IMR-90 (cell line): ENCODE data around the gene ALCAM. TPM values are rescaled to one million over a fixed set of nuclear protein-coding genes. Genes with fewer than 3 reads are reported as not detected.

Experiments
- ATAC-seq: fragments of 200-7000 bp; cut with Tn5 transposase; 2 replicates; pipeline ENCODE4 v1.9.1; 2020; ENCODE audit warnings: low read depth, mild to moderate bottlenecking, moderate library complexity
- BruUV-seq: library from RNA; stranded (reverse); fragments of 400-500 nt; replicated peaks from 2 replicates; lab custom pipeline; 2021; lab: Mats Ljungman, UMichigan
- CTCF ChIA-PET: fragments of 300-600 bp; formaldehyde crosslinking; extraction: SDS; loops from one replicate; lab custom pipeline; 2021; ENCODE audit warnings: antibody characterized with exemption; lab: Yijun Ruan, JAX
- POLR2A ChIA-PET: fragments of 300-600 bp; sonication (Branson Sonifier 250); formaldehyde crosslinking; loops from one replicate; lab custom pipeline; 2022; ENCODE audit warnings: antibody characterized with exemption; ENCODE audit not compliant: unreplicated experiment; lab: Charles Lee
- DNase-seq: peaks from one replicate; pipeline ENCODE4 v3.0.0; 2013
- H2AFZ ChIP-seq: replicated peaks from 2 replicates; pipeline ENCODE3; 2013; ENCODE audit warnings: low read length, mild to moderate bottlenecking; ENCODE audit not compliant: poor library complexity
- H2AK5ac ChIP-seq: 2 replicates; pipeline ENCODE4 v1.6.1; 2013; ENCODE audit warnings: low read depth, low read length, inconsistent platforms
- H2AK9ac ChIP-seq: replicated peaks from 2 replicates; pipeline ENCODE3; 2013; ENCODE audit warnings: mild to moderate bottlenecking, low read depth, low read length, moderate library complexity; ENCODE audit not compliant: poor library complexity
- H2BK120ac ChIP-seq: 2 replicates; pipeline ENCODE4 v1.6.1; 2013; ENCODE audit warnings: low read depth, low read length, inconsistent platforms
- H2BK15ac ChIP-seq: 3 replicates; pipeline ENCODE4 v1.6.1; 2013; ENCODE audit warnings: low read depth, low read length, inconsistent platforms
- H2BK20ac ChIP-seq: 2 replicates; pipeline ENCODE4 v1.6.1; 2013; ENCODE audit warnings: low read depth, mild to moderate bottlenecking, inconsistent platforms, low read length, moderate library complexity
- H2BK5ac ChIP-seq: 2 replicates; pipeline ENCODE4 v1.6.1; 2013; ENCODE audit warnings: mild to moderate bottlenecking, low read depth, low read length, inconsistent platforms; ENCODE audit not compliant: poor library complexity, severe bottlenecking
- H3K14ac ChIP-seq: replicated peaks from 2 replicates; pipeline ENCODE4 v1.6.1; 2013; ENCODE audit warnings: low read depth, low read length, inconsistent platforms
- H3K18ac ChIP-seq: 2 replicates; pipeline ENCODE4 v1.6.1; 2013; ENCODE audit warnings: low read depth, low read length, control low read depth
- H3K23ac ChIP-seq: 2 replicates; pipeline ENCODE4 v1.6.1; 2013; ENCODE audit warnings: low read depth, low read length, inconsistent platforms
- H3K27ac ChIP-seq: 2 replicates; pipeline ENCODE4 v1.5.1; 2013; ENCODE audit warnings: mild to moderate bottlenecking, control low read depth, low read length; ENCODE audit not compliant: insufficient read depth
- H3K27me3 ChIP-seq: 2 replicates; pipeline ENCODE4 v1.6.1; 2013; ENCODE audit warnings: low read length; ENCODE audit not compliant: control insufficient read depth, insufficient read depth
- H3K36me3 ChIP-seq: 2 replicates; pipeline ENCODE4 v1.6.1; 2013; ENCODE audit warnings: low read length, mixed read lengths; ENCODE audit not compliant: control insufficient read depth, insufficient read depth
- H3K4ac ChIP-seq: 2 replicates; pipeline ENCODE4 v1.6.1; 2013; ENCODE audit warnings: low read depth, low read length, inconsistent platforms
- H3K4me1 ChIP-seq: 2 replicates; pipeline ENCODE4 v1.6.1; 2013; ENCODE audit warnings: low read length, mixed read lengths; ENCODE audit not compliant: control insufficient read depth, insufficient read depth
- H3K4me2 ChIP-seq: 2 replicates; pipeline ENCODE4 v1.6.1; 2013; ENCODE audit warnings: low read depth, mild to moderate bottlenecking, control low read depth, low read length, moderate library complexity
- H3K4me3 ChIP-seq: 2 replicates; pipeline ENCODE4 v1.5.1; 2013; ENCODE audit warnings: low read depth, mild to moderate bottlenecking, control low read depth, low read length, moderate library complexity; ENCODE audit not compliant: insufficient read depth
- H3K56ac ChIP-seq: 2 replicates; pipeline ENCODE4 v1.6.1; 2013; ENCODE audit warnings: low read length, inconsistent platforms; ENCODE audit not compliant: insufficient read depth; ENCODE audit errors: extremely low read depth
- H3K79me1 ChIP-seq, 2 experiments: 2 replicates each; pipeline ENCODE4 v1.6.1; 2013; ENCODE audit warnings: low read length in 2 of 2, inconsistent platforms in 1 of 2, low read depth in 1 of 2
- H3K9ac ChIP-seq: 2 replicates; pipeline ENCODE4 v1.6.1; 2013; ENCODE audit warnings: low read depth, low read length, control low read depth
- H3K9me1 ChIP-seq: 2 replicates; pipeline ENCODE4 v1.6.1; 2013; ENCODE audit warnings: low read length, inconsistent platforms; ENCODE audit not compliant: insufficient read depth
- H3K9me3 ChIP-seq: 2 replicates; pipeline ENCODE4 v1.6.1; 2013; ENCODE audit warnings: low read length; ENCODE audit not compliant: control insufficient read depth, insufficient read depth
- H4K20me1 ChIP-seq: 2 replicates; pipeline ENCODE4 v1.6.1; 2013; ENCODE audit warnings: low read length, inconsistent platforms; ENCODE audit not compliant: insufficient read depth
- H4K5ac ChIP-seq: 2 replicates; pipeline ENCODE4 v1.6.1; 2013; ENCODE audit warnings: mild to moderate bottlenecking, low read depth, low read length, control low read depth
- H4K8ac ChIP-seq, 2 experiments: 2 replicates each; pipeline ENCODE4 v1.6.1; 2013; ENCODE audit warnings: low read depth in 2 of 2, low read length in 2 of 2, control low read depth in 1 of 2, inconsistent platforms in 1 of 2
- H4K91ac ChIP-seq: 2 replicates; pipeline ENCODE4 v1.6.1; 2013; ENCODE audit warnings: low read depth, low read length, inconsistent platforms; ENCODE audit not compliant: insufficient read depth
- CEBPB ChIP-seq: IDR thresholded peaks from 2 replicates; pipeline ENCODE4 v1.6.1; 2012; ENCODE audit warnings: low read depth, low read length, improper control_type of control experiment
- CHD1 ChIP-seq: IDR thresholded peaks from 2 replicates; pipeline ENCODE4 v1.6.1; 2012; ENCODE audit warnings: low read depth, low read length, improper control_type of control experiment
- CTCF ChIP-seq: conservative IDR thresholded peaks from 2 replicates; pipeline ENCODE4 v1.5.1; 2012; ENCODE audit warnings: mild to moderate bottlenecking, low read depth, low read length, improper control_type of control experiment
- MAFK ChIP-seq: IDR thresholded peaks from 2 replicates; pipeline ENCODE4 v1.6.1; 2012; ENCODE audit warnings: low read depth, low read length, improper control_type of control experiment
- MAZ ChIP-seq: IDR thresholded peaks from 2 replicates; pipeline ENCODE4 v1.6.1; 2012; ENCODE audit warnings: low read depth, mild to moderate bottlenecking, low read length, improper control_type of control experiment, moderate library complexity, borderline replicate concordance
- MXI1 ChIP-seq: IDR thresholded peaks from 2 replicates; pipeline ENCODE4 v1.6.1; 2012; ENCODE audit warnings: low read depth, mild to moderate bottlenecking, low read length, moderate library complexity, borderline replicate concordance
- NFE2L2 ChIP-seq: fragments of 150-350 bp; IDR thresholded peaks from 2 replicates; pipeline ENCODE4 v1.6.1; 2016; ENCODE audit warnings: low read depth, mild to moderate bottlenecking, low read length
- WGBS, 2 experiments: methylation state at CpG; one replicate each; pipeline versions ENCODE4 v1.1.5 to v1.1.7; 2013; ENCODE audit warnings: missing lambda C conversion rate in 2 of 2; ENCODE audit not compliant: insufficient read length in 1 of 2; ENCODE audit errors: extremely low coverage in 2 of 2; 5-methylcytosine and 5-hydroxymethylcytosine counted together
- dilution Hi-C: fragments of 300-500 bp; cut with HindIII; formaldehyde crosslinking; loops from one replicate; pipeline ENCODE4 v1.14.3; 2018; ENCODE audit warnings: low sequenced_read_pairs; ENCODE audit not compliant: unreplicated experiment
- in situ Hi-C: fragments of 300-500 bp; cut with MboI; formaldehyde crosslinking; loops from 3 replicates; pipeline ENCODE4 v1.14.3; 2019; ENCODE audit warnings: low sequenced_read_pairs, inconsistent platforms, mixed read lengths
- intact Hi-C: fragments of 100-400 bp; cut with micrococcal nuclease; formaldehyde crosslinking; loops from 2 replicates; pipeline ENCODE4 v1.10.0; 2022
- polyA plus RNA-seq, 3 experiments: library from polyadenylated mRNA; depleted of rRNA; stranded (reverse); fragments of >200 nt; gene quantifications; 2 replicates each; pipeline ENCODE4 v1.2.3, GENCODE V29; 2012; ENCODE audit warnings: low replicate concordance in 1 of 3
- total RNA-seq: library from RNA; depleted of rRNA; stranded (reverse); fragments of >200 nt; gene quantifications from 2 replicates; pipeline ENCODE4 v1.2.3, GENCODE V29; 2012

Gene ALCAM
- total and polyA plus RNA-seq, 2 of the 4 experiments (the other 2 are of a cell fraction): 117 to 423 TPM

GRCh38 chr3:105619651-105620050 lies 252.9 kb downstream of the ALCAM start:
- Histone ChIP-seq H3K4me3 (no peak overlapping the region), H3K79me1 (no peaks in the 10 kb centered on the region), H3K36me3 (no peaks in the 10 kb centered on the region), H2BK5ac (no peak overlapping the region), H2AK5ac (no peak overlapping the region), H2AFZ (no peak overlapping the region), H3K4me1 (no peaks in the 10 kb centered on the region), H3K4ac (no peak overlapping the region), H3K18ac (no peak overlapping the region), H3K27me3 (no peaks in the 10 kb centered on the region), H3K9ac (no peak overlapping the region), H2BK120ac (no peak overlapping the region), H4K20me1 (no peaks in the 10 kb centered on the region), H3K56ac (no peak overlapping the region), H3K9me1 (no peaks in the 10 kb centered on the region), H3K27ac (no peak overlapping the region), H4K8ac (no peak overlapping the region), H3K23ac (no peak overlapping the region), H2BK15ac (no peak overlapping the region), H4K91ac (no peak overlapping the region), H4K5ac (no peak overlapping the region), H3K14ac (no peak overlapping the region), H2AK9ac (no peak overlapping the region), H3K4me2 (no peak overlapping the region), H2BK20ac (no peak overlapping the region), H3K9me3 (no peaks in the 10 kb centered on the region)
- no peak for TF ChIP-seq MAZ
- no peak for TF ChIP-seq MAFK
- TF ChIP-seq NFE2L2: no peak
- no peak for TF ChIP-seq CEBPB
- no peak for TF ChIP-seq CHD1
- TF ChIP-seq MXI1: no peak
- TF ChIP-seq CTCF: no peak
- POLR2A ChIA-PET: no interaction called here
- CTCF ChIA-PET: no interaction called here
- 80% methylated on average over 1 of the region's 2 CpGs; no CpG with 5 or more reads in 1 of the 2 experiments for WGBS, 2 experiments
- intact Hi-C loops (no loop called here), in situ Hi-C loops (no loop called here), dilution Hi-C loops (no loop called here)
- DNase-seq: no peak
- no peak for ATAC-seq
- no TSS peak for BruUV-seq
